Activated CD8-positive, alpha-beta T cell treated with anti-CD3 and anti-CD28 coated beads, Interleukin-2, amount 10 ng/mL, durations not matched to agents 7 days and 5 days (primary cell): ENCODE measurements around the gene PSENEN. TPM values are rescaled to one million over a fixed set of nuclear protein-coding genes. Genes with fewer than 3 reads are reported as not detected.
A peak's percentile ranks its signal among the peaks of the same experiment; 100 is the strongest.

ENCODE experiments used
- ATAC-seq: fragments of 150-1000 bp; cut with Tn5 transposase; one replicate; pipeline ENCODE4 v1.10.0; 2021; ENCODE audit warnings: moderate library complexity
- CTCF ChIA-PET: fragments of 350-600 bp; sonication (Branson Sonifier 250); formaldehyde crosslinking; loops from one replicate; lab custom pipeline; 2021; ENCODE audit warnings: antibody characterized with exemption; lab: Charles Lee
- POLR2A ChIA-PET: fragments of 350-600 bp; sonication (Branson Sonifier 250); formaldehyde crosslinking; loops from one replicate; lab custom pipeline; 2021; ENCODE audit warnings: antibody characterized with exemption; lab: Charles Lee
- DNase-seq: peaks from one replicate; pipeline ENCODE4 v3.0.0-alpha.2; 2020
- H3K27ac Mint-ChIP-seq: one replicate; pipeline ENCODE4 v1.8.0; 2021; ENCODE audit warnings: mild to moderate bottlenecking, mixed read lengths
- H3K27me3 Mint-ChIP-seq: one replicate; pipeline ENCODE4 v1.8.0; 2021; ENCODE audit warnings: low read depth, mixed read lengths
- H3K36me3 Mint-ChIP-seq: one replicate; pipeline ENCODE4 v1.8.0; 2021; ENCODE audit warnings: low read depth, mixed read lengths
- H3K4me1 Mint-ChIP-seq: one replicate; pipeline ENCODE4 v1.8.0; 2021; ENCODE audit warnings: low read depth, mixed read lengths
- H3K4me3 Mint-ChIP-seq: one replicate; pipeline ENCODE4 v1.8.0; 2021; ENCODE audit warnings: mild to moderate bottlenecking, mixed read lengths
- H3K9me3 Mint-ChIP-seq: one replicate; pipeline ENCODE4 v1.8.0; 2022; ENCODE audit warnings: mixed read lengths; ENCODE audit not compliant: insufficient read depth
- total RNA-seq, 2 experiments: library from RNA; stranded (reverse); gene quantifications; one replicate each; pipeline ENCODE4 v1.2.3, GENCODE V29; 2021

Gene PSENEN
- total RNA-seq, 2 experiments from 2014 or later, result 44.1 to 48.2 TPM

DNA sequence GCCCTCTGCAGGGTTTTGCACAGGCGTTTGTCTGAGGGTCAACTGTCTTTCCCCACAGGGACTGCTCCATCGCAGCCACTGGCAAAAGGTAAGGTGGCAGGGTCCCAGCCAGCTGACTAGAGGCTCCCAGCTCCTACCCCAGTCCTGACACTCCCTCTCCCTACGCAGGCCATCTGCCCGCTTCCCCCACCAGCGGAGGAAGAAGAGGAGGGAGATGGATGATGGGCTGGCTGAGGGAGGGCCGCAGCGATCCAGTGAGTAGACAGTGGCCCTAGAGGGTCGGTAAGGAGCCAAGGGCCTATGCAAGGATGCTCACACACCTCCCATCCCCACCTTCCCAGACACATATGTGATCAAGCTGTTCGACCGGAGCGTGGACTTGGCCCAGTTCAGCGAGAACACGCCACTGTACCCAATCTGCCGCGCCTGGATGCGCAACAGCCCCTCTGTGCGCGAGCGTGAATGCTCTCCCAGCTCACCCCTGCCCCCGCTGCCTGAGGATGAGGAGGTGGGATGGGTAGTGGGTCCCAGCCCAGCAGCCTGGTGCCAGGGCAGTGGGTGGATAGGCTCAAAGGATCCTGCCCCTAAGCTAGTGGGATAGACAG, 7.4 kb downstream of the PSENEN start:
- Mint-ChIP-seq H3K4me1 (peaks cover 42% of the 10 kb centered on the region), H3K27ac (no peak overlapping the region), H3K9me3 (no peaks in the 10 kb centered on the region), H3K4me3 (no peak overlapping the region), H3K36me3 (peaks cover 15% of the 10 kb centered on the region), H3K27me3 (no peaks in the 10 kb centered on the region)
- ATAC-seq, result no peak
- CTCF ChIA-PET, result no interaction called here
- DNase-seq, result no peak
- POLR2A ChIA-PET, result no interaction called here

DNA sequence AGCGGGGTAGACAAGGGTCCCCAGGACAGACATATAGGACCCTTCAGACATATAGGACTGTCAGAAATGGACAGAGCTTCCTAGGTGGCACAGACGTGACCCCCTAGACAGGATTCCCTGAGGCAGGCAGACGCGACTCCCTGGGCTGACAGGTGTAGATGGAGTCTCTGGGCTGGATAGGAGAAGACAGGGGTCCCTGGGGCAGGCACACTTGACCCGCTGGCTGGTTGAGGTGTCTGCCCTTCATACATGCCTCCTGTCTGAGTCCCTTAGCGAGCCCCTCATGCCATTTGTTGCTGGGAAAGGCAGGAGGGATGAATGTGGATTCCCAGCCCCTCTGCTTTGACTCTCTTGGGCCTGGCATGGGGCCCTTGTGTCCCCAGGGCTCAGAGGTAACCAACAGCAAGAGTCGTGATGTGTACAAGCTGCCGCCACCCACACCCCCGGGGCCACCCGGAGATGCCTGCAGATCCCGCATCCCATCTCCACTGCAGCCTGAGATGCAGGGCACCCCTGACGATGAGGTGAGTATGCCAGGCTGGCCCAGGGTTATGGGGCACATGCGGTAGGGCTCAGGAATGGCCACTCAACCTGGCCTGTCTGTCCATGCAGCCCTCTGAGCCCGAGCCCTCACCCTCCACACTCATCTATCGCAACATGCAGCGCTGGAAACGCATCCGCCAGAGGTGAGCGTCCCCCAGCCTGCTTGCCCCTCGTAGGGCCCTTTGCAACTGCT, 8.4 kb downstream of the PSENEN start:
- ATAC-seq (no peak), DNase-seq (no peak)
- Mint-ChIP-seq H3K36me3 (peaks cover 15% of the 10 kb centered on the region), H3K27ac (no peak overlapping the region), H3K4me1 (peaks cover 36% of the 10 kb centered on the region), H3K9me3 (no peaks in the 10 kb centered on the region), H3K27me3 (no peaks in the 10 kb centered on the region), H3K4me3 (no peak overlapping the region)
- CTCF ChIA-PET, result no interaction called here
- POLR2A ChIA-PET, result no interaction called here

DNA sequence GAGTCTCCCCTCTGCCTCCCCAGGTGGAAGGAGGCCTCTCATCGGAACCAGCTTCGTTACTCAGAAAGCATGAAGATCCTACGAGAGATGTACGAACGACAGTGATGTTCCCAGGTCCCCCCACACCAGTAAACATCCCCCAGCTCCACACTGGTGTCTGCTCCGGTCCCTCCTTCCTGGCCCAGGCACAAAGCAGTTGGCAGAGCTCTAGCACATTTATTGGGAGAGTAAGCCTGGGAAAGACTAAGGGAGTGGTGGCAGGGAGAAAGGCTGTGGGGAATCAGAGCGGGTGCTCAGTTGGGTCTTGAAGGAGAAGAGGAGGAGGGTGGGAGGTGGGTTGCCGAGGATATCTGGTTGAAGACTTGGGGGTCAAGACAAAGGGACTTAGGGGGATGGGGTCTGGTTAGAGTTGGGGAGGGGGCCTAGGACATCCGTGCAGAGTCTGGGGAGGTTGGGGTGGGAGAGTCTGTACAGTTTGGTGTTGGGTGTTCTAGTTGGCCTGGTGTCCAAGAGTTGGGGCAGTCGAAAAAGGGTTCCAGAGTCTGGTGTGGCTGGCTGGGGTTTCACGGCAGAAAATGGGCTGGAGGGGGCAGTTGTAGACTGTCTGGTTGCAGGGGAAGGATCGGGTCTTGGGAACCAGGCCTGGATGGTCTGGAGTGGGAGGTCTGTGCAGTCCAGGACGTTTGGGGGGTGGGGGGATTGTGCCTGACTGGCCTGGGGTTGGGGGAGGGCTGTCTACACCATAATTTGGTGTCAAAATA, 9.1 kb downstream of the PSENEN start:
- peaks cover 40% of the 10 kb centered on the region for H3K4me1 Mint-ChIP-seq
- ChIA-PET CTCF (no interaction called here), POLR2A (no interaction called here)
- H3K27me3 Mint-ChIP-seq, result no peaks in the 10 kb centered on the region
- peaks cover 20% of the 10 kb centered on the region for H3K36me3 Mint-ChIP-seq
- ATAC-seq, result no peak
- no peak for DNase-seq
- H3K9me3 Mint-ChIP-seq, result no peaks in the 10 kb centered on the region
- no peak overlapping the region for H3K4me3 Mint-ChIP-seq
- H3K27ac Mint-ChIP-seq, result no peak overlapping the region

DNA sequence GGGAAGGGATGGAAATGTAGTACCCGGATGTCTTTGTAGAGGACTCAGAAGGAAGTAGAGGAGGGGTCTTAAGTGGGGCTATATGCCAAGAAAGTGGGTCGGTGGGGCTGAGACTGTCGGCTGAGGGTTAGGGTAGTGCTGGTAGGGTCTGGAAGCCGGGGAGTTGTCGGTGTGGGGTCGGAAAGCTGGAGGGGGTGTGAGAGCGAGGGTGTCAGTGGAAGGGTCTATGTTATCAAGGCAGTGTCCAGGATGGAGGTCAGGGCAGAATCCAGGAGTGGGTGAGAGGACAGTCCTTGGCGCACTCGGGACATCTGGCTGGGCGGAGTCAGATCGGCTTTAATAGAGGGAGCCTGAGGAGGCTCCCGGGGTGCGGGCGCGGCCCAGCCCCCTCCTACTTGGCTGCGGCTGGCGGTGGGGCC, 9.7 kb downstream of the PSENEN start:
- ATAC-seq, result no peak
- Mint-ChIP-seq H3K36me3 (peaks cover 24% of the 10 kb centered on the region), H3K4me3 (no peak overlapping the region), H3K27me3 (no peaks in the 10 kb centered on the region), H3K27ac (no peak overlapping the region), H3K4me1 (peaks cover 37% of the 10 kb centered on the region), H3K9me3 (no peaks in the 10 kb centered on the region)
- DNase-seq, result no peak
- ChIA-PET POLR2A (no interaction called here), CTCF (interaction anchor here (1.0 kb wide), 1 partner anchor 10 kb away, joined by 3 read pairs; the partner anchor contains the start of genes PSENEN and U2AF1L4)

DNA sequence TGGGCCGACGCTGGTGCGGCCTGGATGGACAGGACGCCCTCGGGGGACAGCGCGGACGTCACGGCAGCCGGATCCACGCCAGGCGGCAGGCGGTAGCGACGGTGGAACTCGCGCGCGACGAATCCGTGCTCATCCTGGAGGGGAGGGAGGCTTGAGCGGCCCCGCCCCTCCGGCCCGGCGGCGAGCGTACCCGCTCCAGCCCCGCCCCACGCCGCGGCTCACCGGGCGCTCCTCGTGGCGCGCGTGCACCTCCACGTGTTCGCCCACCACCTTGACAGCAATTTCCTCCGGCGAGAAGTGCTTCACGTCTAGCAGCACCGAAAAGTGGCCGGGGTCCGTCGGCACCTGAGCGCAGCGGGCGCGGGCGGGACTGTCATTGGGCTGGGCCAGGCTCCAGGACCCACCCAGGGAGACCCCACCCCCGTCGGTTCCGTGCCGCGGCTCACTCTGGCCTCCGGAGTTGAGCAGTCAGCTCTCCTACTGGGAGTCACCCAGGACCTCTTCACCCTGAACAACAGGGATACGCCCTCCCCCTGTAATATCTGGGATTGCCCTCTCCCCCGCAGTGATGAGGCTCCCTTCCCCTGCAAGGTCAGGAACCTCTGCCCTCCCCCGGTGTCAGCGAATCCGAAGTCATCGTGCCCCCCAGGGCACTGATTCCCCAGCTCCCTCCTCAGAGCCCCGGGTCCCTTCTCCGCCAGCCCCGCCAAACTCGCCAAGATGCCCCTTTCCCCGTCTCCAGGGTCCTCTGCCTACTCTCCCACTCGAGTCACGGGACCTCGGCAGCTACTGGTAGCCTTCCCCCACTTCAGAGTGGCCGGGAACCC, 10.3 kb downstream of the PSENEN start:
- Mint-ChIP-seq H3K27me3 (no peaks in the 10 kb centered on the region), H3K36me3 (peaks cover 27% of the 10 kb centered on the region), H3K9me3 (no peaks in the 10 kb centered on the region), H3K4me3 (peak overlapping the region; percentile 48), H3K27ac (no peak overlapping the region), H3K4me1 (peaks cover 36% of the 10 kb centered on the region)
- ATAC-seq (no peak), DNase-seq (peak; percentile 58)
- ChIA-PET CTCF (interaction anchor here (1.0 kb wide), 1 partner anchor 10 kb away, joined by 3 read pairs; the partner anchor contains the start of genes PSENEN and U2AF1L4), POLR2A (no interaction called here)

DNA sequence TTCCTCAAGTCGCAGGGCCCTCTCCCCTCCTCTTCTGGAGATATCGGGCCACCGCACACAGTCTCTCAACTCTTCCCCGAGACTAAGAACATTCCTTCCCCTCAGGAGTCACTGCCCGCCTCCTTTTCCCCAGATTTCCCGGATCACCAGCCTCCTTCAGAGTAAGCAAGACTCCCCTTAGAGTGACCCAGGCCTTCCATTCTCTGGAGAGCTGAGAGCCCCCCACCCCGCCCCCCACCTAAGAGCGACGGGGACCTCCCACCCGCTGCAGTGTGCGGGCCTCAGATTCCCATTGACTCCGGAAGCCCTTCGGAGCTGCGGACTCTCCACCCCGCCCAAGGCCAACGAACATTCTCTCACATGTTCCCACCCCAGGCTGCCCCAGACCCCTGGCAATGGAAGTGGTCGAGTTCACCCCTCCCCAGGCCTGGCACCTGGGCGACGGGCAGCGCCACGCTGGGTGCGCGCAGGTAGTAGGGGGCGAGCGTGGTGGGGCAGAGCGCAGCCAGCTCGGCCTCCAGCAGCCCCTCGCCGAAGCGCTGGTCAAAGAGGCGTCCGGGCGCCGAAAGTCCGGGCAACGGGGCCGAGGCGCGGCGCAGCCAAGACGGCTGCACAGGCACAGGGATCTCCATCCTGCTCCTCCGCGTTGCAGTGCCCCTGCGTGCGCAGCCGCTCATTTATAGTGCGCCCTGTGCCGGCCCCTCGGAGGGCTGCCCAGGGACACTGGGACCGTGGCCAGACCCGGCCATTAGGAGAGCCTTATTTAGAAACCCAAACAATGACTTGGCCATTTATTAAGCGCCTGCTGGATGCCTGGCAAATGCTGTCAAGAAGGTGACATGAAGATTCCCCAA, 11.2 kb downstream of the PSENEN start, which contains the start of gene HSPB6:
TSS of gene HSPB6 (minus strand) at position 653 of the 854 bp plus-strand sequence. CDS start at position 632, 21 bp downstream.
- peaks cover 31% of the 10 kb centered on the region for H3K36me3 Mint-ChIP-seq
- H3K27me3 Mint-ChIP-seq, result no peaks in the 10 kb centered on the region
- ATAC-seq, result no peak
- H3K4me1 Mint-ChIP-seq, result peaks cover 36% of the 10 kb centered on the region
- POLR2A ChIA-PET, result interaction anchor here (0.9 to 1.6 kb wide), 5 partner anchors 8 to 114 kb away, joined by 3 to 6 read pairs (median 3); partner anchors contain the start of genes LIN37, PSENEN and U2AF1L4
- CTCF ChIA-PET, result interaction anchor here (0.9 to 1.0 kb wide), 3 partner anchors 11 to 62 kb away, joined by 3 read pairs; partner anchors contain the start of genes PSENEN and U2AF1L4
- peak within 1 kb of the TSS; percentile 89 for H3K4me3 Mint-ChIP-seq
- H3K9me3 Mint-ChIP-seq, result no peaks in the 10 kb centered on the region
- peak within 1 kb of the TSS; percentile 96 for H3K27ac Mint-ChIP-seq
- no peak for DNase-seq

DNA sequence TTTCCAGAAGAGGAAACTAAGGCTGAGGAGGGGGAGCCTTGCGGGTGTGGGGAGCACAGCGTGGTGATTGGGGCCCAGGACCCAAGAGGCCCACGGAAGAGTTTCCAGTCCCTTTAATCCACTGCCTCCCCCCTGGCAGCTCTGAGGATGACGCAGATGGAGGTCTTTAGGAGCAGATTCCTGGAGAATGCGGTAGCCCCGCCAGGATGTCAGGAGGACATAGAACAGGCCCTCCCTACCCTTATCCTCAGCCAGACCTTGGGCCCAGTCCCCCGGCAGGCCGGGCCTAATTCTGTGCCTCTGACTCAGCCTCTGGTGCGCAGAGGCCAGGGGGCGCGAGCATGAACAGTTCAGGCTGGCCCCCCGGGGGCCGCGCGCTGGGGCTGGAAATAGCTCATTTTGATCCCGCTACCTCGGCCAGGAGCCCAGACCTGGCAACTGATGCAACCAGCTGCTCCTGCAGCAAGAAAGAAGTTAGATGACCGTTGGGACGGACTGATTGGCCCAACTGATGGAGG, 11.8 kb downstream of the PSENEN start:
- no peaks in the 10 kb centered on the region for H3K9me3 Mint-ChIP-seq
- POLR2A ChIA-PET, result interaction anchor here (0.9 to 1.6 kb wide), 5 partner anchors 9 to 115 kb away, joined by 3 to 6 read pairs (median 3); partner anchors contain the start of genes LIN37, PSENEN and U2AF1L4
- H3K4me1 Mint-ChIP-seq, result peaks cover 36% of the 10 kb centered on the region
- H3K27me3 Mint-ChIP-seq, result no peaks in the 10 kb centered on the region
- H3K27ac Mint-ChIP-seq, result peak overlapping the region; percentile 96
- ATAC-seq (no peak), DNase-seq (peak; percentile 45)
- H3K4me3 Mint-ChIP-seq, result peak overlapping the region; percentile 89
- CTCF ChIA-PET, result interaction anchor here (0.9 to 1.0 kb wide), 2 partner anchors 12 to 63 kb away, joined by 3 read pairs; partner anchors contain the start of genes PSENEN and U2AF1L4
- peaks cover 36% of the 10 kb centered on the region for H3K36me3 Mint-ChIP-seq

DNA sequence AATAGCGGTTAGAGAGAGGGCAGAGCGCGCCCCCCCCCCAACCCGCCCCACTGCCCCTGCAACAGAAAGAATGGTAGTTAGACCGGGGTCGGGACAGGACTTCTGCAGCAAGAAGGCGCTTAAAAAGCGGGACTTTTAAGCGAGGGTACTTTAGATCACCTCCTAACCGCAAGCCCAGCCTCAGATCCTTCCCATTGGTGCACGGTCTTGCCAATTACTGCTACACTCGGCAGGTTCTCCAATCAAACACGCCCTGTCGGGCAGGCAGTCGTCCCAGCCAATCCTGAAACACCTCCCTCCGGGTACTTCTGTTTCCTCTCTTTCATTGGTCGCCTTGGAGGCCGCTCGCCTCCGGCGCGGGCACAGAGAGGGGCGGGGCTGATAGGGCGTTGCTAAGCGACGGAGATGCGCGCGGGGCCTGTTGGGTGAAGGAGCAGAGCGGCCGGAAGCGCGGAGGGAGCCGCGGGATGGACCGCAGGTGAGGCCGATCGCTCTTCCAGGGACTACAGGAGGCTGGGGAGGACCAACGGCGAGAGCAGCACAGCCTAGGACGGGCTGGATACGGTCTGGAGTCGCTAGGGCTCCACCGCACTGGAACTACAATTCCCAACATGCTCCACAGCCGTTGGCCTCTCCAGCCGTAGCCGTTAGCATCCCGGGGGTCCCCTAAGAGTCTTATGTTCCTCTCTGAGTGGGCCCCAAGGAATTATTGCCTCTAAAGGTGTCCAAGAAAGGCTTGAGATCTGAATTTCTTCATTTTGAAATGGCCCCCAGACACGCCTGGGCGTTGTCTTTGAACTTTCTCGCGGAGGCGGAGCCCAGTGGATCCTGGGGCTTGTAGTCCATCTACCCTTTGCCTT, 12.5 kb downstream of the PSENEN start, which contains the start of gene PROSER3:
TSS of gene PROSER3 (plus strand) at position 428 of the 860 bp plus-strand sequence. CDS start at position 468, 40 bp downstream.
- Mint-ChIP-seq H3K4me3 (peak within 1 kb of the TSS; percentile 89), H3K4me1 (peaks cover 36% of the 10 kb centered on the region), H3K36me3 (peaks cover 36% of the 10 kb centered on the region), H3K27me3 (no peaks in the 10 kb centered on the region), H3K9me3 (no peaks in the 10 kb centered on the region), H3K27ac (peak within 1 kb of the TSS; percentile 96)
- DNase-seq, result peak; percentile 99
- CTCF ChIA-PET, result interaction anchor here (0.9 to 1.0 kb wide), 2 partner anchors 13 to 64 kb away, joined by 3 read pairs; partner anchors contain the start of genes PSENEN and U2AF1L4
- ATAC-seq, result peak; percentile 99
- POLR2A ChIA-PET, result interaction anchor here (0.9 to 1.6 kb wide), 5 partner anchors 9 to 116 kb away, joined by 3 to 6 read pairs (median 3); partner anchors contain the start of genes LIN37, PSENEN and U2AF1L4

DNA sequence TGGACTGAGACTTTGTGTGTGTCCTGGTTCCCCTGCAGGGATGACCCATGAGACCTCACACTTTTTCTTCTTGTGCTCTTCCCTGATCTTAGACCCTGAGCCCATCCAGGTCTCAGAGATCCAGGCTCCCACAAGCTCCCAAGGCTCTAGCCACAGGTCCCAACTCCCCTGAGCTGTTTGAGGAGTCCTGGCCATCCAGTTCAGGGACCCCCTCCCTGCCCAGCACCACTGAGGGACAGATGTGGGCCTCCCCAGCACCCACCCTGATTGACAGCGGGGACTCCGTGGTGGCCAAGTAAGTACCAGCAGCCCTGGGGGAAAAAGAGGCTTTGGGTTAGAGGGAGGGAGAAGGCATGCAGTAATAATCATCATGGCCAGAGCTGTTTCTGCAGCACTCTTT, 14.2 kb downstream of the PSENEN start:
- Mint-ChIP-seq H3K27ac (no peak overlapping the region), H3K36me3 (peaks cover 35% of the 10 kb centered on the region), H3K4me3 (peak overlapping the region; percentile 60), H3K4me1 (peaks cover 33% of the 10 kb centered on the region), H3K27me3 (no peaks in the 10 kb centered on the region), H3K9me3 (no peaks in the 10 kb centered on the region)
- ChIA-PET CTCF (no interaction called here), POLR2A (no interaction called here)
- ATAC-seq, result no peak
- DNase-seq, result no peak
